ENCODE data around the gene AK5.
A peak's percentile ranks its signal among the peaks of the same experiment; 100 is the strongest.
"Not testable (repeated sequence)": the region's sequence is repeated elsewhere in the genome, so short reads cannot be mapped to it uniquely, and the experiment has no call there.

The AK5 gene

DNA sequence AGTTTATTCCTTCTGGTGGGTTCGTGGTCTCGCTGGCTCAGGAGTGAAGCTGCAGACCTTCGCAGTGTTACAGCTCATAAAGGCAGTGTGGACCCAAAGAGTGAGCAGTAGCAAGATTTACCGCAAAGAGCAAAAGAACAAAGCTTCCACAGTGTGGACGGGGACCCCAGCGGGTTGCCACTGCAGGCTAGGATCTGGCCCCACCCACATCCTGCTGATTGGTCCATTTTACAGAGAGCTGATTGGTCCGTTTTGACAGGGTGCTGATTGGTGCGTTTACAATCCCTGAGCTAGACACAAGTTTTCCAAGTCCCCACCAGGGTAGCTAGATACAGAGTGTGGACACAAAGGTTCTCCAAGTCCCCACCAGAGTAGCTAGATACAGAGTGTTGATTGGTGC, 249.3 kb downstream of the AK5 start:
- not testable (repeated sequence) for DNase-seq (ENCODE audit: low read depth); H3K4me3 ChIP-seq (ENCODE audit: low read depth, low read length)

DNA sequence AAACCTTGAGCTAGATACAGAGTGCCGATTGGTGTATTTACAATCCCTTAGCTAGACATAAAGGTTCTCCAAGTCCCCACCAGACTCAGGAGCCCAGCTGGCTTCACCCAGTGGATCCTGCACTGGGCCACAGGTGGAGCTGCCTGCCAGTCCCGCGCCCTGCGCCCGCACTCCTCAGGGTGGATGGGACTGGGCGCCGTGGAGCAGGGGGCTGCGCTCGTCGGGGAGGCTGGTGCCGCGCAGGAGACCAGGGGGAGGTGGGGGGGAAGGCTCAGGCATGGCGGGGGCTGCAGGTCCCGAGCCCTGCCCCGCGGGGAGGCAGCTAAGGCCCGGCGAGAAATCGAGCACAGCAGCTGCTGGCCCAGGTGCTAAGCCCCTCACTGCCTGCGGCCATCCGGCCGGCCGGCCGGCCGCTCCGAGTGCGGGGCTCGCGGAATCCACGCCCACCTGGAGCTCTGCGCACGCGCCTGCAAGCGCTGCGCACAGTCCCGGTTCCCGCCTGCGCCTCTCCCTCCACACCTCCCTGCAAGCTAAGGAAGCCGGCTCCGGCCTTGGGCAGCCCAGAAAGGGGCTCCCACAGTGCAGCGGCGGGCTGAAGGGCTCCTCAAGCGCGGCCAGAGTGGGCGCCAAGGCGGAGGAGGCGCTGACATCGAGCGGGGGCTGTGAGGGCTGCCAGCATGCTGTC, 249.9 kb downstream of the AK5 start:
- H3K4me3 ChIP-seq (ENCODE audit: low read depth, low read length); DNase-seq (ENCODE audit: low read depth): not testable (repeated sequence)

DNA sequence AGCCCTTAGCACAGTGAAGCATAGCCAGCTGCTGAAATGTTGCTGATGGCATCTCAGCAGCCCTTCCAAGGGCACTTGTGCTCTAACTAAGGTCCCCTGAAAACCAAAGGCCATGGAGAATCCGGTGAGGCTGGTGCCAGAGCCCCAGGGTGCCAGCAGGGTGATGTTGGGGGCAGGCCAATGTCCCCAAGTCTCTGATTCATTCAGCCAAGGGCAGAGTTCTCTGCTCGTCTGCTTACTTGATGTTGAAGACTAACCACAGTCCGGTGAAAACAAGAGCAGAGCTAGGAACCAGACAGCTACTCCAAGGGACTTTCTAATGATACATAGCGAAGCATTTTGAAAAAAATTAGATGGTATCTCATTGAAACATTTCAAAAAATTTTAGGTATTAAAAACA, 250.8 kb downstream of the AK5 start:
- H3K4me3 ChIP-seq (ENCODE audit: low read depth, low read length) = no peak overlapping the region
- DNase-seq (ENCODE audit: low read depth) = no peak

DNA sequence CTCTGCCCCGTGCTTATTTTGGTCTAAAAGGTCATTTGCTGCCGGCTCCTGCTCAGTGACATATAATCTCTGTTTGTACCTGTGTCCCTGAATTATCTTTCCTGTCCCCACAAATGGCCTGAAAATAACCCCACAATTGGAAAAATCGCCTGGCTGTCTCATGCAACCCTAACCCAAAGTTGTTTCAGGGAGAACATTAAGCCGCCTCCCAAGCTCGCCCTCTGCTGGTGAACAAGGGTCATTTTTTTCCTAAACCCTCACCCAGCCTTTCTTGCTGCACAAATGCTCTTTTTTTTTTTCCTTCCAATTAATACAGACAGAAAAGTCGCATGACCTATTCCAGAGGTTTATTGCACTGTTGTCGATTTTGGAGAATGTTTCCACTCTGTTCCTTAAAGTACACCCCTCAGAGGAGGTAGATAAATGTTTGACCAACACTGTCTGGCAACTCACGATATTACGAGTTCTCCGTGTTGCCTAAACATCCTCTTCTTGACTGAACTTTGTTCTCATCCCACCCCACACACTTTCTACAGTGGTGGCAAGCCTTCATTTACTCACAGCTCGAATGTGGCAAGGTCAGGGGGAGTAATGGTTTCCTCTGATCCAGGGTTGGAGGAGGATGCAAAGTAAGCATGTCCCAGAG, 252.0 kb downstream of the AK5 start:
- H3K4me3 ChIP-seq (ENCODE audit: low read depth, low read length) = no peak overlapping the region
- DNase-seq (ENCODE audit: low read depth) = peak; percentile 48

DNA sequence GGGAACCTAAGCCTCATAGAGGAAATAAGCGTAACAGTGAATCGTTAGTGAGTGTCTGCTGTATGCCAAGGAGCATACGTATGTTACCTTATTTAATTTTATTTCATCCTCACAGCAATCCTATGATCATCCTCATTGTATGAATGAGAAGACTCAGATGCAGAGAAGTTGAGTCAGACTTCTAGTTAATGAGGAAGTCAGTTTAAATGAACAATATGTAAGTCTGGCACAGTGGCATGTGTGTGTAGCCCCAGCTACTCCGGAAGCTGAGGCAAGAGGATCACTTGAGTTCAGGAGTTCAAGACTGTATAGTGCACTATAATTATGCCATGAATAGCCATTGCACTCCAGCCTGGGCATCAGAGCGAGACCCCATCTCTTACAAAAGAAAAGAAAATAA, 252.6 kb downstream of the AK5 start:
- H3K4me3 ChIP-seq (ENCODE audit: low read depth, low read length) = no peak overlapping the region
- no peak for DNase-seq (ENCODE audit: low read depth)

DNA sequence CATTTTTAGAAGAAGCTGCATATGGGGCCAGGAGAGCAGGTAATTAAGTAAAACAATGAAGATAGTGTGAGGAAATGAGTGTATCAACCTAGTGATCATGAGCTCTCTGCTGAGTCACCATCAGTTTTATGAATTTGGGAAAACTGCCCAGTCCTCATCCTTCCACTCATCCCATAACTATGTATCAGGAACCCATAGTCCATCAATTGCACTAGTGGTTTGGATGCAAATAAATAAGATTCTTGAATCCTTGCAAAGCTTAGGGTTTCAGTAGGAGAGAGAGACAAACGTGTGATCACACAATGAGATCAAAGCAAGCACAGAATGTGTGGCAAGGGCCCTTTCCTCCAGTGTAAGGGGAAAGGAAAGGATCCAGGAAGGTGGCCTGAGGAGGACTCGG, 255.0 kb downstream of the AK5 start:
- peak; percentile 95 for DNase-seq (ENCODE audit: low read depth)
- H3K4me3 ChIP-seq (ENCODE audit: low read depth, low read length) = no peak overlapping the region

DNA sequence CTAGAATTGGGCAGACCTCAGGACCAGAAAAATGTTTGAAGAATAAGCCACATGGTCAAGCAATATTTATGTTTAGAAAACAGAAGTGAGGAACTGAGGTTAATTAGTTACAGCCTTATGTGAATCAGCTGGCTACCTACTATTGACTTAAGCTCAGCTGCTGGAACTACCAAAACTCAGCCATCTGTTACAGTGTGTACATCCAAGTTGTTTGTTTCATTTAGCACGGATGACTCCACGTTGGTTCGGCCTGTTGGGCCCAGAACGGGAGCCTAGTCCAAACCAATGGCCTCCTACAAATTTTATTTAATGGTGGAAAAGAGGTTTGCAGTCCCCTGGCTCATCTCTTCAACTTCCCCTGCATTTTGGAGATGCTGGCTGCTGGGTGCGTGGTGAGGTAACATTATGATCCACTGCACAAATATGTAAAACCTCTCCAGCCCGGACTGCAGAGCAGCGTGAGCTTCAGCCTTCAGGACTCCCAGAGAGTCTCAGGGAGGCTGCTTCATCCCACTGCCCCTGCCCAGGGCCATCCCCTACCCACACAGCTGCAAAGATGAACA, 257.2 kb downstream of the AK5 start:
- no peak overlapping the region for H3K4me3 ChIP-seq (ENCODE audit: low read depth, low read length)
- DNase-seq (ENCODE audit: low read depth) = peak; percentile 85

DNA sequence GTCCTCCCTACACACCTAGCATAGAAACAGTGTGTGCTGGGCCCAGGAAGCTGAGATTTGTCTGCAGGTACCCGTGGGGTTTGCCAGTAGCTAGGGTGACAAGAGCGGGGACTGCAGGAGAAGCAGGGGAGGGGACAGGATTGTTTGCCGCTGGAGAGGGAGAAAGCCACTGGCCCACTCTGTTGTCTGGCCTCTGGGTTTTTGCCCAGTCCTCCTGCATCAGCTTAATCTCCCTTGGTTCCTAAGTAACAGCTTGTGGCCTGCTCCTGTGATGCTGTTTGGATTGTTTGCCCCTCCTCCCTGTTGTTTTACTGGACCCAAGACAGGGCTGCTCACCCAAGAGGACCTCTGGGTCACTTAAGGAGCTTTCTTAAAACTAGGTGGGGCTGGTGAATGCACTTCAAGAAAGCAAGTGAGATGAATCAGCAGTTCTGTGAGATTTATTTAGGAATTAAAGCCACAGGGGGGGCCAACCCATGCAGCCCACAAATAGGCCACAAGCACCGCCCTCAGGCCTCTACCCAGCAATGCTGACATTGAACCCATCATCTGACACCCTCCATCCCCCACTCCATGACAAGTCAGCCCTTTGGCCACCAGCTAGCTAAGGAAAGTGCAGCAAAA, 257.8 kb downstream of the AK5 start:
- no peak overlapping the region for H3K4me3 ChIP-seq (ENCODE audit: low read depth, low read length)
- peak; percentile 75 for DNase-seq (ENCODE audit: low read depth)

DNA sequence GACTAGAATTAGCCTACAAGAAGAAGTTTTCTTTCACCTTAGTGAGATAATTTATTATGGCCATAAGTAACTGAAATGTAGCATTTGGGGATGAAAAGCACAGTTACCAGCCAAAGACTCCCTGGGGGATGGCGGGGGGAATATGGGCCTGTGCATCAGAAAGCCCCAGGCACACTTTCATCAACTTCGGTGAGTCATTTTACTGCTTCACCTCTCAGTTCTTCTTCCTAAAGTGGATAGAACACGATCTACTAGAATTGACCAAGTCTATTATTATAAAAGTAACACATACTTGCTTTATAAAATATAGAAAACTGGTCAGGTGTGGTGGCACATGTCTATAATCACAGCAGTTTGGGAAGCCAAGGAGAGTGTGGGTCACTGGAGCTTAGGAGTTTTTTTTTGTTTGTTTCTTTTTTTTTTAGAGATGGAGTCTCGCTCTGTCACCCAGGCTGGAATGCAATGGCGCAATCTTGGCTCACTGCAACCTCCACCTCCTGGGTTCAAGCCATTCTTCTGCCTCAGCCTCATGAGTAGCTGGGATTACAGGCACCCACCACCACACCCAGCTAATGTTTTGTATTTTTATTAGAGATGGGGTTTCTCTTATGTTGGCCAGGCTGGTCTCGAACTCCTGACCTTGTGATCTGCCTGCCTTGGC, 258.8 kb downstream of the AK5 start:
- H3K4me3 ChIP-seq (ENCODE audit: low read depth, low read length) = no peak overlapping the region
- peak; percentile 90 for DNase-seq (ENCODE audit: low read depth)

DNA sequence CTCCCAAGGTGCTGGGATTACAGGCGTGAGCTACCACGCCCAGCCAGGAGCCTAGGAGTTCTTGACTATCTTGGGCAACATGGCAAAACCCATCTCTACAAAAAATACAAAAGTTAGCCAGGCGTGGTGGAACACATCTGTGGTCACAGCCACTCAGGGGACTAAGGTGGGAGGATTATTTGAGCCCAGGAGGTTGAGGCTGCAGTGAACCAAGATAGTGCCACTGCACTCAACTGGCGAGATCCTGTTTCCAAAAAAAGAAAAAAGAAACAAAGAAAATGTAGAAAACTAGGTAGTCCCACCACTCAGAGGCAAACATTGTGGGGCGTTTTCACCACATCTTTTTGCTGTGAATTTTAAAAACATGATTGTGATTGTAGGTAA, 259.3 kb downstream of the AK5 start:
- H3K4me3 ChIP-seq (ENCODE audit: low read depth, low read length) = no peak overlapping the region
- no peak for DNase-seq (ENCODE audit: low read depth)

DNA sequence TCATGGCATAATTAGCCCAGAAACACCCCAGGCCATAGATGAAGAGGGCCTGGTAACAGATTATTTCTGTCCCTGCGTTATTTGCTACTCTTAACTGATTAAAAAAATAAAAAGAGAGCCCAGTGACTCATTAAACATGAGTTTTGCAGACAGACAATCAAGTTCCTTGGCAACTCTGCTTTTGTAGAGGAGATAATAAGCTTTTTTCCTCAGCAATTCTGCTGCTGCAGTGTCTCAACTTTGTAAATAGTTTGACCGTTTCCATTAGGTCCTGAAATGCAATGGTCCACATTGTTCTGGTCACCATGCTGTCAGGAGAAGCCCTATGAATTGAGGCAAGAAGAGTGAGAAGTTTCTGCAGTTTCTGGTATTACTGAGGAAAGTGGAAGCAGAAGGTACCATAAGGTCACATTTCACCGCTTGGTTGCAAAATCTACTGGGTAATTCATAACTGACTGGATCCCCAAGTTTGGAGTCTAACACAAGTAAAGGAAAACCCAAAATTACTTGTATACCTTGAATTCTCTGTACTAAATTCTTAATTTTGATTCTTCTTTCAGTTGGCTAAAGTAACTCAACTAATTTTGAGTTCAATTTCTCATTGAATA, 261.1 kb downstream of the AK5 start:
- H3K4me3 ChIP-seq (ENCODE audit: low read depth, low read length) = no peak overlapping the region
- no peak for DNase-seq (ENCODE audit: low read depth)

DNA sequence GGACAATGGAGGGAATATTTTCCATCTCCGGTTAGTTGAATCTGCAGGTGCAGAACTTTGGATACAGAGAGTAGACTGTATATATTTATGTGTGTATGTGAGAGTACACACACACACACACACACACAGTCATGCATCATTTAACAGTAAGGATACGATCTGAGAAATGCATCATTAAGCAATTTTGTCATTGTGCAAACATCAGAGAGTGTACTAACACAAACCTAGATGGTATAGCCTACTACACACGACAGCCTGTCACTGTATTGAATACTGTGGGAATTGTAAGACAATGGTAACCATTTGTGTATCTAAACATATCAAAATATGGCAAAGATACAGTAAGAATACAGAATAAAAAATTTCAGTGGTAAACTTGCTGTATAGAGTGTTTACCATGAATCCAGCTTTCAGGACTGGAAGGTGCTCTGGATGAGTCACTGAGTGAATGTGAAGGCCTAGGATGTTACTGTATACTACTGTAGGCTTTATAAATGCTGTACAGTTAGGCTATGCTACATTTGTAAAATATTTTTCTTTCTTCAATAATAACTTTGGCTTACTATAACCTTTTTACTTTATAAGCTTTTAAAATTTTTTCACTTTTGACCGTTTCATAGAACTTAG, 262.1 kb downstream of the AK5 start:
- DNase-seq (ENCODE audit: low read depth) = no peak
- no peak overlapping the region for H3K4me3 ChIP-seq (ENCODE audit: low read depth, low read length)

DNA sequence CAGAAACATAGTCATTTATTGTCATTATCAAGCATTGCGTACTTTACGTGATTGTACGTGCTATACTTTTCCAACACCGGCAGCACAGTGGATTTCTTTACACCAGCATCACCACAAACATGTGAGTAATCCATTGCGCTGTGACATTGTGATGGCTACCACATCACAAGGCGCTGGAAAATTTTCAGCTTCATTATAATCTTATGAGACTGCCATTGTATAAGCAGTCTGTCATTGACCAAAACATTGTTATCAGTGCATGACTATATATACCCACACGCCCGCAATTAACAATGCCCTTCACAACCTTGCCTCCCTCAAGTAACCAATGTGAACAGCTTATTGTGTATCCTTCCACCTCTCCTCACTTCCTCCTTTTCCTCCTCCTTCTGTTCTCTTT, 263.0 kb downstream of the AK5 start:
- no peak for DNase-seq (ENCODE audit: low read depth)

DNA sequence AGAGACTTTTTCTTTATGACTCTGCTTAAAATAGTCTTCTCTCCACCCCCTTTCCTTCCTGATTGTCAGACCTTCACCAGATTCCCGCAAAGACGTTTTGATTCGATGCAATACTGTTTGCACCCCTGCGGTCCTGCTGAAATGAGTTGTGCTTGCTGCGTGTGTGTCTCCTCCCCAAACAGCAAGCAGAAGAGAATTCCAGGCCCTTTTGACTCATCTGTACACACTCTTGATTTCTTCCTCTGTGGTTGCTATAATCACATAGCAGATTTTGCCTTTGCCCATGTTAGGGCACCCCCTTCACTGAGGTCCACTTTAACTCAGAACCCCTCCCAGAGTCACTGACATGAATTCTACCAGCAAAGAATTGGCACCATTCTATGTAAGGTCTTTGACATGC, 264.2 kb downstream of the AK5 start:
- H3K4me3 ChIP-seq (ENCODE audit: low read depth, low read length) = no peak overlapping the region
- peak; percentile 82 for DNase-seq (ENCODE audit: low read depth)

More for the DNA sequence above, 263.0 kb downstream of the AK5 start:
- no peak overlapping the region for H3K4me3 ChIP-seq (ENCODE audit: low read depth, low read length)

DNA sequence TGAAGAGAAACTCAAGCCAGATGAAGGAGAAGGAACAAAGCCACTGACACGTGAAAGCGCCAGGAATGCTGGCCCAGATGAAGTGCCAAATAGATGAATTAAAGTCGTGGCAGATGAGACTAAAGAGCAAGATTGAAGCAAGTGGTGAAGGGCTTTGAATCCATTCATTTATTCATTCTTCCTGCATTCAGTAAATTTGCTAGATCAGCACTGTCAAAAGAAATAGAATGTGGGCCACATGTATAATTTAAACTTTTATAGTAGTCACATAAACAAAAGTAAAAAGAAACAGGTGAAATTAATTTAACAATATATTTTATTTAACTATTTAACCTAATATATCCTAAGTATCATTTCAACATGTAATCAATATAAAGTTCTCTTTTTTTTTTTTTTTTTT, 265.1 kb downstream of the AK5 start:
- no peak overlapping the region for H3K4me3 ChIP-seq (ENCODE audit: low read depth, low read length)
- no peak for DNase-seq (ENCODE audit: low read depth)

DNA sequence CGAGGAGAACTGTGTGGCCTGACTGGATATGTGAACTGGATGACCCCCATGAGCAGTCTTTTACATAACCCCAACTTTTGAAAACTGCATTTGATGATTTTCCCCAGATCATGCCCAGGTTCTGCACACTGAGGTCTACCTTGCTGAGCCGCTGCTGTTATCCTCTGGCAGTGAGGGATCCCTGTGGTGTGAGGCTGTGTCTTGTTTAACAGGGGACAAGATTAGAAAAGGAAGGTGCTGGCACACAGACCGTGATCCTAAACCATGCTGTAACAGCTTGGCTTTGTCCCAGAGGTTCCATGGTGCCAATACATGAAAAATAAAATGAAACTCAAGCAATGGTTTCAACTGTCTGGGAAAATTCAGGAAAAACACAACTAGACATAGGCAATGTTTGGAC, 266.5 kb downstream of the AK5 start:
- no peak for DNase-seq (ENCODE audit: low read depth)
- H3K4me3 ChIP-seq (ENCODE audit: low read depth, low read length) = no peak overlapping the region

DNA sequence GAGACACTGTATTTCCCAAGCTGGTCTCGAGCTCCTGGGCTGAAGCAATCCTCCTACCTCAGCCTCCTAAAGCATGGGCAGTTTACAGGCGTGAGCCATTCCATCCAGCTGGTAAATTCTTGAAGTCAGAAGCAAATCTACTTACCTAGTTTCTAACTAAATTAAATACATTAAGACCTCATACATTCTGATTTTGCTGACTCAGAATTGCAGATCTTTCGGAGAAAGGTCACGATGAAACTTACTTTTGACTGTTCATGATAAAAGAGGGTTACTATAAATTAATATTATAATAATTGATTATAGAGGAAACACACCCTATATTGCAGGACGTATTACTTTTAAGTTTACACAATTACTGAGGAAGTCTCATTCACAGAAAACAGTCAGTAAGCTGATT, 268.3 kb downstream of the AK5 start:
- DNase-seq (ENCODE audit: low read depth) = no peak
- H3K4me3 ChIP-seq (ENCODE audit: low read depth, low read length) = no peak overlapping the region

DNA sequence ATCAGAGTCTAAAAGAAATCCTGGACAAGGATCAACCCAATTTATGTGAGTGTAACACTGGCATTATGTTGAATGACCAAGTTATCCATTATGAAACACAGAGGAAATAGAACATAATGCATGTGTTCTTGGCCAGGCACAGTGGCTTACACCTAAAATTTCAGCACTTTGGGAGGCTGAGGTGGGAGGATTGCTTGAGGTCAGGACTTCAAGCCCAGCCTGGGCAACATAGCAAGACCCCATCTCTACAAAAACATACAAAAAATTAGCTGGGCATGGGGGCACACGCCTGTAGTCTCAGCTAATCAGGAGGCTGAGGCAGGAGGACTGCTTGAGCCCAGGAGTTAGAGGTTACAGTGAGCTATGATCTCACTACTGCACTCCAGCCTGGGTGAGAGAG, 270.8 kb downstream of the AK5 start:
- no peak overlapping the region for H3K4me3 ChIP-seq (ENCODE audit: low read depth, low read length)
- no peak for DNase-seq (ENCODE audit: low read depth)

DNA sequence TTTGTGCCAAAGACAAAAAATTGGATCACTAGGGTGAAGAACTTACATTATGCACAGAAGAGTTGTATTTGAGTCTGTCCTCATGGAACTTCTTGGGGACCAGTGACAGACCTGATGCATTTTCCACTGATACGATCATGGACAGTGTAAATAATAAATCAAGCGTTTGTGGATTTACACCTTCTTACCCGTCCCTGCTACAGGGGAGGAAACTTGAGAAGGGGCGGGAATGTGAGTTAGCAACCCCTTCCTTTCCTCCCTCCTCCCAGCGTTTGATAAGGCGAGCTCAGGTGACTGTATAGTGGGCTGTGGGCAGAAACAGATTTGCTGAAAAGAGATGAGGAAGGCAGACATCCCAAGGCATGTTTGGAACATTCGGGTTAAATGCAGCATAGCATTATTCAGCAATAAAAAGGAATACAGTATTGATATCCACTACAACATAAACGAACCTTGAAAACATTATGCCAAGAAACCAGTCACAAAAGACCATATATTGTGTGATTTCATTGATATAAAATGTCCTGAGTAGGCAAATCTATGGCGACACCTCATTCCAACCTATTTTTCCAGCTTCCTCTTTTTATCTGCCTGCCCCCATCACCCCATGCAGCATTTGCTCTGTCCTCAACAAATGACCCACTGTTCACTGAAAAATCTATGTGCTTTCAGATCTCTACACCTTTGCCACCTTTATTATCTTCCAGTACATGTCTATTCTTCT, 271.9 kb downstream of the AK5 start:
- no peak for DNase-seq (ENCODE audit: low read depth)
- H3K4me3 ChIP-seq (ENCODE audit: low read depth, low read length) = no peak overlapping the region
